Endodermal cell (in vitro differentiated cells): ENCODE measurements around the gene GDAP1L1. TPM values are rescaled to one million over a fixed set of nuclear protein-coding genes. Genes with fewer than 3 reads are reported as not detected.

Experiments used
- DNase-seq: peaks from one replicate; pipeline ENCODE4 v3.0.0-alpha.2; 2017
- H3K27ac ChIP-seq: 2 replicates; pipeline ENCODE4 v1.5.1; 2013; ENCODE audit warnings: mild to moderate bottlenecking, low read depth, low read length, moderate library complexity
- H3K27me3 ChIP-seq: 2 replicates; pipeline ENCODE4 v1.6.1; 2013; ENCODE audit warnings: mild to moderate bottlenecking, low read length, moderate library complexity; ENCODE audit not compliant: insufficient read depth, control insufficient read depth, poor library complexity, severe bottlenecking
- H3K36me3 ChIP-seq: 2 replicates; pipeline ENCODE4 v1.7.0; 2013; ENCODE audit warnings: mild to moderate bottlenecking, low read length, moderate library complexity; ENCODE audit not compliant: control insufficient read depth, insufficient read depth
- H3K4me1 ChIP-seq: one replicate; pipeline ENCODE4 v1.7.0; 2013; ENCODE audit warnings: low read length; ENCODE audit not compliant: control insufficient read depth, insufficient read depth
- H3K4me3 ChIP-seq: 2 replicates; pipeline ENCODE4 v1.5.1; 2013; ENCODE audit warnings: mild to moderate bottlenecking, low read length, moderate library complexity
- H3K9ac ChIP-seq: 2 replicates; pipeline ENCODE4 v1.6.1; 2013; ENCODE audit warnings: mild to moderate bottlenecking, low read length, moderate library complexity; ENCODE audit not compliant: poor library complexity, severe bottlenecking; ENCODE audit errors: extremely low read depth
- H3K9me3 ChIP-seq: 2 replicates; pipeline ENCODE4 v1.6.1; 2013; ENCODE audit warnings: mild to moderate bottlenecking, low read length, moderate library complexity; ENCODE audit not compliant: control insufficient read depth
- H3K27ac Mint-ChIP-seq: 2 replicates; pipeline ENCODE4 v1.8.0; 2020; ENCODE audit warnings: mixed read lengths
- H3K27me3 Mint-ChIP-seq: 2 replicates; pipeline ENCODE4 v1.8.0; 2021; ENCODE audit warnings: mild to moderate bottlenecking, mixed read lengths; ENCODE audit not compliant: insufficient read depth
- H3K36me3 Mint-ChIP-seq: 2 replicates; pipeline ENCODE4 v1.8.0; 2020; ENCODE audit warnings: low read depth, mixed read lengths
- H3K4me1 Mint-ChIP-seq: 2 replicates; pipeline ENCODE4 v1.8.0; 2020; ENCODE audit warnings: mixed read lengths
- H3K4me3 Mint-ChIP-seq: 2 replicates; pipeline ENCODE4 v1.8.0; 2020; ENCODE audit warnings: mild to moderate bottlenecking, moderate library complexity, mixed read lengths
- H3K9me3 Mint-ChIP-seq: 2 replicates; pipeline ENCODE4 v1.8.0; 2020; ENCODE audit warnings: mild to moderate bottlenecking, mixed read lengths
- CTCF ChIP-seq: fragments of 200-600 bp; sonication (generic); conservative IDR thresholded peaks from 2 replicates; pipeline ENCODE4 v1.5.0; 2021; ENCODE audit warnings: antibody characterized with exemption, mild to moderate bottlenecking
- WGBS, 2 experiments: methylation state at CpG; one replicate each; pipeline versions ENCODE4 v1.1.5 to v1.1.7; 2013; ENCODE audit warnings: missing lambda C conversion rate in 2 of 2, mixed read lengths in 1 of 2; ENCODE audit not compliant: insufficient coverage in 1 of 2, insufficient read length in 1 of 2; 5-methylcytosine and 5-hydroxymethylcytosine counted together
- total RNA-seq, 2 donors: library from RNA; stranded (reverse); fragmentation: NEBNext Ultra II Directional in 1 of 2; extraction: Animal tissue kit (Norgen Biotek cat#: 25700) in 1 of 2; gene quantifications; 2 replicates in 1 of 2; 3 replicates in 1 of 2; pipeline ENCODE4 v1.2.1, GENCODE V29; 2021

Gene GDAP1L1
- total RNA-seq, 2 donors from 2014 or later: 1.9 TPM; not detected in 1

DNA sequence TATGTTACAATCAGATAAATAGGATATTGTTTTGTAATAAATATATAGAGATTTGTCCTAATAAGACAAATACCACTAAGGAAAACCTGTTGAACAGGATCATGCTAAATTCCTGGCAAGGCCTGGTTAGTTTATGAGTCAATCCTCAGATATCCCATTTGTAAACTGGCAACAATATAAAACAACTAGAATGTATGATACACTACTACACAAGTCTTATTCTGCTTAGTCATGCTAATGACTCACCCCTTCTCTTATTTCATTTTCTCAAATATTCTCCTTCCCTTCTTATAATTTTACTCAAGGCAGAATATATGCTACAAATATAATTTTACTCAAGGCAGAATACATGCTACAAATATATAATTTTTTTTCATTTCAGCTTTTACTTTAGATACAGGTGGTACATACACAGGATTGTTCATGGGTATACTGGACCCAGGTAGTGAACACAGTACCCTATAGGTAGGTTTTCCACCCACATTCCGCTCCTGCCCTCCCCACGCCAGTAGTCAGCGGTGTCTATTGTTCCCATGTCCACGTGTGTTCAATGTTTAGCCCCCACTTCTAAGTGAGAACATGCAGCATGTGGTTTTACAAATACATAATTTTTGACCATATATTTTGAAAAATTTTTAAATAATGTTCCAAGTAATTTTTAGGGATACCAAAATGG lies 42.8 kb upstream of the GDAP1L1 start:
- Histone ChIP-seq H3K4me3 (no peak overlapping the region), H3K36me3 (peaks cover 80% of the 10 kb centered on the region), H3K27ac (no peak overlapping the region), H3K9ac (no peak overlapping the region), H3K27me3 (no peaks in the 10 kb centered on the region), H3K9me3 (no peaks in the 10 kb centered on the region), H3K4me1 (no peaks in the 10 kb centered on the region)
- Mint-ChIP-seq H3K4me3 (no peak overlapping the region), H3K36me3 (peaks cover 53% of the 10 kb centered on the region), H3K4me1 (peaks cover 21% of the 10 kb centered on the region), H3K27me3 (no peaks in the 10 kb centered on the region), H3K27ac (peak overlapping the region; percentile 61), H3K9me3 (no peaks in the 10 kb centered on the region)
- TF ChIP-seq CTCF: no peak
- no peak for DNase-seq
- WGBS, 2 experiments: 96 to 100% methylated on average over 3 to 4 of the region's 4 CpGs

DNA sequence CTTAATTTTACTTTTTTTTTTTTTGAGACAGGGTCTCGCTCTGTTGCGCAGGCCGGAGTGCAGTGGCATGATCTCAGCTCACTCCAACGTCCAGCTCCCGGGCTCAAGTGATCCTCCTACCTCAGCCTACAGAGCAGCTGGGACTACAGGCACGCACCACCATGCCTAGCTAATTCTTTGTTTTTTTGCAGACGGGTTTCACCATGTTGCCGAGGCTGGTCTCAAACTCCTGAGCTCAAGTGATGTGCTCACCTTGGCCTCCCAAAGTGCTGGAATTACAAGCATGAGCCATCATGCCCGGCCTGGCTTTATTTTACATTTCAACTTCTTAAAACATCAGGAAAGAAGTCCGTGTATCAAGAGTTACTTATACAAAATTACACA lies 42.3 kb upstream of the GDAP1L1 start:
- 92 to 96% methylated on average over 5 to 9 of the region's 10 CpGs for WGBS, 2 experiments
- H3K4me1 Mint-ChIP-seq: peaks cover 25% of the 10 kb centered on the region
- H3K9me3 ChIP-seq: no peaks in the 10 kb centered on the region
- no peak overlapping the region for H3K9ac ChIP-seq
- no peak overlapping the region for H3K4me3 ChIP-seq
- peak overlapping the region; percentile 61 for H3K27ac Mint-ChIP-seq
- H3K4me3 Mint-ChIP-seq: no peak overlapping the region
- DNase-seq: no peak
- no peak overlapping the region for H3K27ac ChIP-seq
- H3K27me3 Mint-ChIP-seq: no peaks in the 10 kb centered on the region
- H3K9me3 Mint-ChIP-seq: no peaks in the 10 kb centered on the region
- no peaks in the 10 kb centered on the region for H3K27me3 ChIP-seq
- H3K4me1 ChIP-seq: no peaks in the 10 kb centered on the region
- no peak for TF ChIP-seq CTCF
- H3K36me3 Mint-ChIP-seq: peaks cover 47% of the 10 kb centered on the region
- peaks cover 75% of the 10 kb centered on the region for H3K36me3 ChIP-seq

GRCh38 chr20:44206132-44206531 lies 41.0 kb upstream of the GDAP1L1 start:
- Histone ChIP-seq H3K4me3 (no peak overlapping the region), H3K9me3 (no peaks in the 10 kb centered on the region), H3K4me1 (no peaks in the 10 kb centered on the region), H3K36me3 (peaks cover 62% of the 10 kb centered on the region), H3K9ac (no peak overlapping the region), H3K27me3 (no peaks in the 10 kb centered on the region), H3K27ac (no peak overlapping the region)
- DNase-seq: no peak
- H3K27ac Mint-ChIP-seq: no peak overlapping the region
- H3K27me3 Mint-ChIP-seq: no peaks in the 10 kb centered on the region
- H3K36me3 Mint-ChIP-seq: peaks cover 35% of the 10 kb centered on the region
- no peak overlapping the region for H3K4me3 Mint-ChIP-seq
- no peaks in the 10 kb centered on the region for H3K9me3 Mint-ChIP-seq
- H3K4me1 Mint-ChIP-seq: peaks cover 25% of the 10 kb centered on the region
- no peak for TF ChIP-seq CTCF
